Mesenchymal stem cell (in vitro differentiated cells and primary cell): ENCODE data around the gene ITGA1.

Experiments used
- DNase-seq: peaks from one replicate; pipeline ENCODE4 v3.0.0-alpha.2; 2013
- H2AFZ ChIP-seq: one replicate; pipeline ENCODE4 v1.6.1; 2013; ENCODE audit warnings: low read depth, mild to moderate bottlenecking, control low read depth, inconsistent platforms, low read length, moderate library complexity
- H2AK5ac ChIP-seq: 2 replicates; pipeline ENCODE4 v1.6.1; 2013; ENCODE audit warnings: low read length, moderate library complexity, mild to moderate bottlenecking, inconsistent platforms; ENCODE audit not compliant: severe bottlenecking
- H2BK120ac ChIP-seq: one replicate; pipeline ENCODE4 v1.6.1; 2013; ENCODE audit warnings: low read depth, mild to moderate bottlenecking, inconsistent platforms, low read length, moderate library complexity
- H2BK12ac ChIP-seq, 2 experiments: one replicate each; pipeline ENCODE4 v1.6.1; 2013; ENCODE audit warnings: inconsistent platforms in 2 of 2, low read length in 2 of 2, mild to moderate bottlenecking in 2 of 2, moderate library complexity in 2 of 2, control low read depth in 1 of 2
- H2BK15ac ChIP-seq: one replicate; pipeline ENCODE4 v1.6.1; 2013; ENCODE audit warnings: mild to moderate bottlenecking, low read depth, inconsistent platforms; ENCODE audit not compliant: poor library complexity, severe bottlenecking
- H2BK5ac ChIP-seq: 2 replicates; pipeline ENCODE4 v1.6.1; 2013; ENCODE audit warnings: low read depth, mild to moderate bottlenecking, low read length, control low read depth, inconsistent platforms; ENCODE audit not compliant: poor library complexity, severe bottlenecking
- H3K14ac ChIP-seq, 2 experiments: one replicate each; pipeline ENCODE4 v1.6.1; 2013; ENCODE audit warnings: inconsistent platforms in 2 of 2, low read length in 2 of 2, control low read depth in 1 of 2, mild to moderate bottlenecking in 1 of 2, moderate library complexity in 1 of 2
- H3K18ac ChIP-seq, 2 experiments: one replicate each; pipeline ENCODE4 v1.6.1; 2013; ENCODE audit warnings: inconsistent platforms in 2 of 2, low read length in 2 of 2, control low read depth in 1 of 2, low read depth in 1 of 2, mild to moderate bottlenecking in 1 of 2
- H3K23ac ChIP-seq, 2 experiments: one replicate each; pipeline ENCODE4 v1.6.1; 2013; ENCODE audit warnings: inconsistent platforms in 2 of 2, low read length in 2 of 2, mild to moderate bottlenecking in 2 of 2, moderate library complexity in 2 of 2, control low read depth in 1 of 2
- H3K27ac ChIP-seq: 2 replicates; pipeline ENCODE4 v1.5.1; 2013; ENCODE audit warnings: mild to moderate bottlenecking, moderate library complexity, low read length, control low read depth, inconsistent platforms; ENCODE audit not compliant: poor library complexity, severe bottlenecking
- H3K27me3 ChIP-seq, 2 experiments: 2 replicates each; pipeline versions ENCODE4 v1.6.1 to v1.7.0; 2013; ENCODE audit warnings: low read length in 2 of 2, mild to moderate bottlenecking in 2 of 2, moderate library complexity in 2 of 2, control low read depth in 1 of 2, inconsistent platforms in 1 of 2; ENCODE audit not compliant: control insufficient read depth in 1 of 2, insufficient read depth in 1 of 2
- H3K36me3 ChIP-seq, 2 experiments: 2 replicates each; pipeline versions ENCODE4 v1.6.1 to v1.7.0; 2013; ENCODE audit warnings: low read length in 2 of 2, control low read depth in 1 of 2, inconsistent platforms in 1 of 2, low read depth in 1 of 2, mild to moderate bottlenecking in 1 of 2; ENCODE audit not compliant: insufficient read depth in 2 of 2, control insufficient read depth in 1 of 2
- H3K4ac ChIP-seq, 2 experiments: one replicate each; pipeline ENCODE4 v1.6.1; 2013; ENCODE audit warnings: inconsistent platforms in 2 of 2, low read length in 2 of 2, mild to moderate bottlenecking in 2 of 2, moderate library complexity in 2 of 2, control low read depth in 1 of 2, low read depth in 1 of 2
- H3K4me1 ChIP-seq: 2 replicates; pipeline ENCODE4 v1.6.1; 2013; ENCODE audit warnings: low read depth, low read length, control low read depth; ENCODE audit not compliant: control insufficient read depth, insufficient read depth
- H3K4me2 ChIP-seq: 2 replicates; pipeline ENCODE4 v1.6.1; 2013; ENCODE audit warnings: low read length, mild to moderate bottlenecking, inconsistent platforms; ENCODE audit not compliant: poor library complexity, severe bottlenecking
- H3K4me3 ChIP-seq, 2 experiments: 2 replicates each; pipeline versions ENCODE4 v1.5.1 to v1.7.0; 2013; ENCODE audit warnings: low read length in 2 of 2, mild to moderate bottlenecking in 2 of 2, control low read depth in 1 of 2, low read depth in 1 of 2; ENCODE audit not compliant: insufficient read depth in 1 of 2
- H3K79me1 ChIP-seq: replicated peaks from 2 replicates; pipeline ENCODE4 v1.6.1; 2013; ENCODE audit warnings: mild to moderate bottlenecking, control low read depth, low read length, inconsistent platforms; ENCODE audit not compliant: poor library complexity, severe bottlenecking
- H3K9ac ChIP-seq: 2 replicates; pipeline ENCODE4 v1.7.0; 2013; ENCODE audit warnings: mild to moderate bottlenecking, low read length, moderate library complexity
- H3K9me3 ChIP-seq: 2 replicates; pipeline ENCODE4 v1.7.0; 2013; ENCODE audit warnings: mild to moderate bottlenecking, low read length; ENCODE audit not compliant: control insufficient read depth
- H4K8ac ChIP-seq: one replicate; pipeline ENCODE4 v1.6.1; 2013; ENCODE audit warnings: inconsistent platforms, mild to moderate bottlenecking, low read length, moderate library complexity
- H4K91ac ChIP-seq: one replicate; pipeline ENCODE4 v1.6.1; 2013; ENCODE audit warnings: mild to moderate bottlenecking, low read length, inconsistent platforms
- WGBS: methylation state at CpG from one replicate; pipeline ENCODE4 v1.1.7; 2013; ENCODE audit warnings: mixed read lengths; 5-methylcytosine and 5-hydroxymethylcytosine counted together

ITGA1 gene

GRCh38 chr5:52757527-52757926, 30.2 kb upstream of the ITGA1 start:
- Histone ChIP-seq H4K91ac (no peak overlapping the region), H3K9ac (no peak overlapping the region), H3K4ac (no peak overlapping the region), H3K4me1 (no peaks in the 10 kb centered on the region), H3K4me2 (no peak overlapping the region), H3K27ac (no peak overlapping the region), H3K18ac (no peak overlapping the region), H3K36me3 (no peaks in the 10 kb centered on the region), H3K27me3 (no peaks in the 10 kb centered on the region), H2BK120ac (no peak overlapping the region), H2AK5ac (no peak overlapping the region), H2BK12ac (no peak overlapping the region), H3K4me3 (no peak overlapping the region), H2BK15ac (no peak overlapping the region), H3K9me3 (no peaks in the 10 kb centered on the region), H2BK5ac (no peak overlapping the region), H3K79me1 (no peaks in the 10 kb centered on the region), H3K23ac (no peak overlapping the region), H3K14ac (no peak overlapping the region), H4K8ac (no peak overlapping the region), H2AFZ (no peak overlapping the region)
- no CpG with 5 or more reads among the region's 2 CpGs for WGBS
- no peak for DNase-seq

- no peak overlapping the region for H3K4ac ChIP-seq
- WGBS = 98% methylated on average over 5 of the region's 5 CpGs
- no peak overlapping the region for H2BK15ac ChIP-seq
- H3K4me2 ChIP-seq = no peak overlapping the region
- no peak overlapping the region for H2AFZ ChIP-seq
- no peak overlapping the region for H3K18ac ChIP-seq
- no peak overlapping the region for H2AK5ac ChIP-seq
- no peak overlapping the region for H3K14ac ChIP-seq
- H3K4me3 ChIP-seq = no peak overlapping the region
- no peaks in the 10 kb centered on the region for H3K36me3 ChIP-seq
- H4K8ac ChIP-seq = no peak overlapping the region
- H3K79me1 ChIP-seq = no peaks in the 10 kb centered on the region
- H3K9me3 ChIP-seq = no peaks in the 10 kb centered on the region
- no peak overlapping the region for H2BK5ac ChIP-seq
- no peak overlapping the region for H3K27ac ChIP-seq
- H3K23ac ChIP-seq = no peak overlapping the region
- DNase-seq = no peak
- no peaks in the 10 kb centered on the region for H3K4me1 ChIP-seq
- H3K9ac ChIP-seq = no peak overlapping the region
- no peak overlapping the region for H4K91ac ChIP-seq
- no peak overlapping the region for H2BK12ac ChIP-seq
- no peak overlapping the region for H2BK120ac ChIP-seq
- H3K27me3 ChIP-seq = no peaks in the 10 kb centered on the region
Measured at GRCh38 chr5:52758014-52758413, 29.7 kb upstream of the ITGA1 start.

- Histone ChIP-seq H3K18ac (no peak overlapping the region), H3K27me3 (no peaks in the 10 kb centered on the region), H3K4me2 (no peak overlapping the region), H2BK15ac (no peak overlapping the region), H3K79me1 (no peaks in the 10 kb centered on the region), H2BK12ac (no peak overlapping the region), H3K9me3 (no peaks in the 10 kb centered on the region), H3K4me1 (no peaks in the 10 kb centered on the region), H3K27ac (no peak overlapping the region), H3K36me3 (no peaks in the 10 kb centered on the region), H3K4me3 (no peak overlapping the region), H3K23ac (no peak overlapping the region), H4K8ac (no peak overlapping the region), H2AK5ac (no peak overlapping the region), H2AFZ (no peak overlapping the region), H4K91ac (no peak overlapping the region), H3K9ac (no peak overlapping the region), H2BK120ac (no peak overlapping the region), H3K14ac (no peak overlapping the region), H2BK5ac (no peak overlapping the region), H3K4ac (no peak overlapping the region)
- no CpG with 5 or more reads among the region's 1 CpG for WGBS
- DNase-seq = no peak
Measured at GRCh38 chr5:52759331-52759730, 28.4 kb upstream of the ITGA1 start.

GRCh38 chr5:52760695-52761366, 26.9 kb upstream of the ITGA1 start:
- Histone ChIP-seq H2BK12ac (no peak overlapping the region), H3K14ac (no peak overlapping the region), H3K4me3 (no peak overlapping the region), H2BK15ac (no peak overlapping the region), H3K36me3 (no peaks in the 10 kb centered on the region), H3K23ac (no peak overlapping the region), H2BK120ac (no peak overlapping the region), H3K27me3 (no peaks in the 10 kb centered on the region), H3K27ac (no peak overlapping the region), H3K4me2 (no peak overlapping the region), H3K18ac (no peak overlapping the region), H4K91ac (no peak overlapping the region), H3K9ac (no peak overlapping the region), H2AK5ac (no peak overlapping the region), H2BK5ac (no peak overlapping the region), H3K4me1 (no peaks in the 10 kb centered on the region), H4K8ac (no peak overlapping the region), H3K79me1 (no peaks in the 10 kb centered on the region), H3K4ac (no peak overlapping the region), H3K9me3 (no peaks in the 10 kb centered on the region), H2AFZ (no peak overlapping the region)
- 80% methylated on average over 1 of the region's 1 CpG for WGBS
- DNase-seq = no peak
